ENCODE measurements around the gene TMEM238L. TPM values are rescaled to one million over a fixed set of nuclear protein-coding genes. Genes with fewer than 3 reads are reported as not detected.

Gene TMEM238L
- total and polyA plus RNA-seq, 11 donors = not detected

- Histone ChIP-seq H3K27me3 (no peaks in the 10 kb centered on the region), H3K4me1 (no peaks in the 10 kb centered on the region), H3K36me3 (no peaks in the 10 kb centered on the region), H3K27ac (no peak overlapping the region), H3K9me3 (peaks cover 0 to 19% (median 6%) of the 10 kb centered on the region in 12 donors), H3K4me3 (no peak overlapping the region)
- no peak for ATAC-seq
- no peak for DNase-seq
- intact Hi-C loops (cut with DNase I) = no loop called here
- TF ChIP-seq POLR2A (IDR thresholded peaks at IDR 0.05) (no peak), CTCF (IDR thresholded peaks at IDR 0.05) (no peak)
- WGBS, 4 donors = 71 to 89% (median 75%) methylated on average over 6 of the region's 6 CpGs
Measured at GRCh38 chr17:10769840-10770239, 34.1 kb downstream of the TMEM238L start.

DNA sequence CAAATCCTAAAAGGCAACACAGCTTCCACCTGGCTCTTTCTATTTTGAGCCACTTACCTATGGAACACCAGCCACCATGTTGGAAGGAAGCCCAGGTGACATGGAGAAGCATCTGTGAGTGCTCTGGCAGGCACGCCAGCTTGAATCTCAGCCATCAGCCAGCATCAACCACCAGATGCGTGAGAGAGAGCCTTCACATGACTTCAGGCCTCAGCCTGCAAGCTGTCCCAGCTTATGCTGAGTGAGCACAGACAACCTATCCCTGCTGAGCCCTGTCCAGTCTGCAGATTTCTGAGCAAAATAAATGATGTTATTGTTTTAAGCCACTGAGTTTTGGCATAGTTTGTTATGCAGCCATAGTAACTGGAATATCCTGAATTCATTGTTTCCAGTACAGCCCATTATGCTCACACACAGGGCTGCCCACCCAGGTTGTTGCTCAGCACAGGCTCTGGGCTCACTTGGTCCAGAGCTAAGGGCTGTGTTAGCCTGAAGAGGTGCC lies 35.1 kb downstream of the TMEM238L start:
- TF ChIP-seq POLR2A (IDR thresholded peaks at IDR 0.05) = no peak
- no peak for TF ChIP-seq CTCF (IDR thresholded peaks at IDR 0.05)
- no peaks in the 10 kb centered on the region for H3K36me3 ChIP-seq
- no peaks in the 10 kb centered on the region for H3K27me3 ChIP-seq
- no peaks in the 10 kb centered on the region for H3K4me1 ChIP-seq
- DNase-seq (no peak), ATAC-seq (no peak)
- H3K4me3 ChIP-seq = no peak overlapping the region
- WGBS, 4 donors = 85 to 100% (median 86%) methylated on average over 2 of the region's 2 CpGs
- peaks cover 0 to 19% (median 6%) of the 10 kb centered on the region in 12 donors for H3K9me3 ChIP-seq
- intact Hi-C loops (cut with DNase I) = no loop called here
- H3K27ac ChIP-seq = no peak overlapping the region

GRCh38 chr17:10767232-10767631 lies 36.7 kb downstream of the TMEM238L start:
- no peaks in the 10 kb centered on the region for H3K4me1 ChIP-seq

GRCh38 chr17:10762037-10762436 lies 41.9 kb downstream of the TMEM238L start:
- Histone ChIP-seq H3K27ac (no peak overlapping the region), H3K4me1 (no peaks in the 10 kb centered on the region), H3K4me3 (no peak overlapping the region), H3K9me3 (peaks cover 0 to 9% (median 0%) of the 10 kb centered on the region in 12 donors), H3K27me3 (no peaks in the 10 kb centered on the region), H3K36me3 (no peaks in the 10 kb centered on the region)
- intact Hi-C loops (cut with DNase I) = no loop called here
- 75 to 91% (median 89%) methylated on average over 1 of the region's 1 CpG for WGBS, 4 donors
- ATAC-seq = no peak
- TF ChIP-seq CTCF (IDR thresholded peaks at IDR 0.05) (no peak), POLR2A (IDR thresholded peaks at IDR 0.05) (no peak)
- no peak for DNase-seq

More at GRCh38 chr17:10767232-10767631, 36.7 kb downstream of the TMEM238L start:
- no peaks in the 10 kb centered on the region for H3K27me3 ChIP-seq
- H3K36me3 ChIP-seq = no peaks in the 10 kb centered on the region
- H3K27ac ChIP-seq = no peak overlapping the region
- intact Hi-C loops (cut with DNase I) = no loop called here
- WGBS, 4 donors = 83 to 90% (median 87%) methylated on average over 4 of the region's 4 CpGs
- TF ChIP-seq POLR2A (IDR thresholded peaks at IDR 0.05) (no peak), CTCF (IDR thresholded peaks at IDR 0.05) (no peak)
- ATAC-seq (no peak), DNase-seq (no peak)
- no peak overlapping the region for H3K4me3 ChIP-seq
- H3K9me3 ChIP-seq = peaks cover 0 to 14% (median 2%) of the 10 kb centered on the region in 12 donors
